ENCODE data around the gene EFCAB6.

DNA sequence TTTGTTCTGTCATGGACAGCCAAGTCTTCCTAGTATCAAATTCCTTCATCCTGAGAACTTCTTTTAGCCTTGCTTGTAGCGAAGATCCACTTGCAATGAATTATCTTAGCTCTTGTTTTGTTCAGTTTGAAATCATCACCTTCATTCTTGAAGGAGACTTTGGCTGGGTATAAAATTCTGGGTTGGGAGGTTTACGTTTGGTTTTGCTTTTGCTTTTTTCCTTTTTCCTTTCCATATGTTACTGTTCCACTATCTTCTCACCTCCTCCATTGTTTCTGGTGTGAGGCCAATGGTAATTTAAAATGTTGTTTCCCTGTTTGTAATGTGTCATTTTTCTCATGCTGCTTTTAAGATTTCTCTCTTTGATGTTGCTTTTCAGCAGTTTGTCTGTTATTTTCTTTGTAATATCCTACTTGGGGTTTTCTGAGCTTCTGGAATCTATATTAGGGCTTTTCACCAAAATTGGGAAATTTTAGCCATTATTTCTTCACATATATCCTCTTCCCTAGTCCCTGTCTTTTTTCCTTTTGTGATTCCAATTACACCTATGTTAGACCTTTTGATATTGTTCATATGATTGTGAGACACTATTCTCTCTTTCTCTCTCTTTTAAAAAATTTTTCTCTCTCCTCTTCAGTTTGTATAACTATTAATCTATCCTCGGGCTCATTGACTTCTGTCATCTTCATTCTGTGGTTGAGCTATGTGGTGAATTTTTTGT, 172.7 kb downstream of the EFCAB6 start:
- TF ChIP-seq, protein P1, sequence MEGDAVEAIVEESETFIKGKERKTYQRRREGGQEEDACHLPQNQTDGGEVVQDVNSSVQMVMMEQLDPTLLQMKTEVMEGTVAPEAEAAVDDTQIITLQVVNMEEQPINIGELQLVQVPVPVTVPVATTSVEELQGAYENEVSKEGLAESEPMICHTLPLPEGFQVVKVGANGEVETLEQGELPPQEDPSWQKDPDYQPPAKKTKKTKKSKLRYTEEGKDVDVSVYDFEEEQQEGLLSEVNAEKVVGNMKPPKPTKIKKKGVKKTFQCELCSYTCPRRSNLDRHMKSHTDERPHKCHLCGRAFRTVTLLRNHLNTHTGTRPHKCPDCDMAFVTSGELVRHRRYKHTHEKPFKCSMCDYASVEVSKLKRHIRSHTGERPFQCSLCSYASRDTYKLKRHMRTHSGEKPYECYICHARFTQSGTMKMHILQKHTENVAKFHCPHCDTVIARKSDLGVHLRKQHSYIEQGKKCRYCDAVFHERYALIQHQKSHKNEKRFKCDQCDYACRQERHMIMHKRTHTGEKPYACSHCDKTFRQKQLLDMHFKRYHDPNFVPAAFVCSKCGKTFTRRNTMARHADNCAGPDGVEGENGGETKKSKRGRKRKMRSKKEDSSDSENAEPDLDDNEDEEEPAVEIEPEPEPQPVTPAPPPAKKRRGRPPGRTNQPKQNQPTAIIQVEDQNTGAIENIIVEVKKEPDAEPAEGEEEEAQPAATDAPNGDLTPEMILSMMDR (IDR thresholded peaks at IDR 0.05) = no peak
- TF ChIP-seq, protein P2, sequence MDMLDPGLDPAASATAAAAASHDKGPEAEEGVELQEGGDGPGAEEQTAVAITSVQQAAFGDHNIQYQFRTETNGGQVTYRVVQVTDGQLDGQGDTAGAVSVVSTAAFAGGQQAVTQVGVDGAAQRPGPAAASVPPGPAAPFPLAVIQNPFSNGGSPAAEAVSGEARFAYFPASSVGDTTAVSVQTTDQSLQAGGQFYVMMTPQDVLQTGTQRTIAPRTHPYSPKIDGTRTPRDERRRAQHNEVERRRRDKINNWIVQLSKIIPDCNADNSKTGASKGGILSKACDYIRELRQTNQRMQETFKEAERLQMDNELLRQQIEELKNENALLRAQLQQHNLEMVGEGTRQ (CRISPR knock-in tag; IDR thresholded peaks at IDR 0.05) = no peak
